ENCODE measurements around the gene CASD1. TPM values are rescaled to one million over a fixed set of nuclear protein-coding genes. Genes with fewer than 3 reads are reported as not detected.

Gene CASD1
- total RNA-seq, result 11.2 and 16.1 TPM in 2 replicates

DNA sequence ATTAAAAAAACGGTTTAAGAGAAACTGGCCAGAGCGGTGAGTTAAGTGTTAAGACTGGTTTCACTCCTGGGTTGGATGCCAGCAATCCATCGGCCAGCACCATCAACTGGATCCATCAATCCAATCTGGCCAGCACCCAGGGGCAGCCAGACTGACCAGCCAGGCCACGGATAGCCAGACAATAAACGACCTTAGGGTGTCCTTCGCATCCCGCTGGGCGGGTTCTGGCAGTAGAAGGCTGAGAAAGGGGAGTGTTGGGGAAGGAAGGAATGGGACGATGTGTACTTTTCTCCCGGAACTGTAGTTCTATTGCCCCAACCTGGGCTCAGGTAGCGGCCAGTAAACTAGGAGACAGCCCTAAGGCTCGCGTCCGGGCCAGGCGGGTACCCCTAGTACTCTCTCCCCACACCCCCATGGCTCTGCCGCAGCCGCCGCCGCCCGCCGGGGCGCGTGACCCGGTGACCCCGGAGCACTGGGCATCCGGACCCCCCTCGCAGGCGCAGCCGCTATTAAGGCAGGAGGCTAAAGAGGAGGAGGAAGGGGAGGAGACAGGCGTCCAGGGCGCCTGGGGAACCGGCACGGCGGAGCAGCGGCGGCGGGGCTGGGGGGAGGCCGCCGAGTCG, at the start of gene CASD1:
CASD1 (plus strand) TSS at position 546 of the 623 bp plus-strand sequence. CDS start 276 bp downstream, outside the sequence.

Other genes with a start within 250 kb of the CASD1 start
- gene COL1A2, start 114.9 kb upstream of the CASD1 start, total RNA-seq, result 2,043 and 2,173 TPM in 2 replicates
- gene SGCE, start 146.3 kb downstream of the CASD1 start, total RNA-seq, result 59.2 and 147 TPM in 2 replicates